ACHN (cell line): ENCODE results near the gene SRSF1.
A peak's percentile ranks its signal among the peaks of the same experiment; 100 is the strongest.
"Not testable (repeated sequence)": the region's sequence is repeated elsewhere in the genome, so short reads cannot be mapped to it uniquely, and the experiment has no call there.

Experiments
- DNase-seq: peaks from one replicate; pipeline ENCODE4 v3.0.0-alpha.2; 2015
- in situ Hi-C: cut with HindIII; loops from 2 replicates; pipeline ENCODE4 v1.10.0; 2017; ENCODE audit warnings: low sequenced_read_pairs, low pct_ligation_motif_present, low pct_unique_long_range_greater_than_20kb

SRSF1 gene, protein sequence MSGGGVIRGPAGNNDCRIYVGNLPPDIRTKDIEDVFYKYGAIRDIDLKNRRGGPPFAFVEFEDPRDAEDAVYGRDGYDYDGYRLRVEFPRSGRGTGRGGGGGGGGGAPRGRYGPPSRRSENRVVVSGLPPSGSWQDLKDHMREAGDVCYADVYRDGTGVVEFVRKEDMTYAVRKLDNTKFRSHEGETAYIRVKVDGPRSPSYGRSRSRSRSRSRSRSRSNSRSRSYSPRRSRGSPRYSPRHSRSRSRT

DNA sequence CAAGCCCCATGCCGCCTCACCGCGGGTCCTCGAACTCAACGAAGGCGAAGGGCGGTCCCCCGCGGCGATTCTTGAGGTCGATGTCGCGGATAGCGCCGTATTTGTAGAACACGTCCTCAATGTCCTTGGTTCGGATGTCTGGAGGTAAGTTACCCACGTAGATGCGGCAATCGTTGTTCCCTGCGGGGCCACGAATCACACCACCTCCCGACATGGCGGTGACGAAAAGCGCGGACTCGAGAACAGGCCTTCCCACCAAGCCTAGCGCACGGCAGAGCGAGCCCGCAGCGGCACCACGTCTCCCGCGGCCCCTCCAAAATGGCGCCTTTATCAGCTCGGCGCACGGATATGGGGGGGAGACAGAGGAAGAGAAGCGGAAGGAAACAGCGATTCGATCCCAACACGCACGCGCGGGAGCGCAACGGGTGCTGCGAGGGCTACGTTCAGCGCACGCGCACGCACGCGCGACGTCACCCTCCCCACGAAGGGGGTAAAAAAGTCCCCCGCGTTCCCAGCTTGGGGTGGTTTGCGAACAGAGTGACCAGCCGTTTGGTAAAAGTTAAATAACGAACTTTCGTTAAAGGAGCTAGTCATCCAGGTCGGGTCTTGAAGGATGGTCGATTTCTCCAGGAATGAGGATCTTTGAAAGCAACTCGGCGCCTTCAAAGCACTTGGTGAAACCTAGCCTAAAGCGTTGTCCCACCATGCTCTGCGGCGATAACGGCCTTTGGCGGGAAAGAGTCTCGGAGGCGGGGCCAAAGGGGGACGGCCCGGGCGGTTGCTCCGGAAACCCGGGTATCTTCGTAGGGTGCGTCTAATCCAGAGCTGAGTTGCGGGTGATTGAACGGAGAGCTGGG is at the start of gene SRSF1:
SRSF1 (minus strand) TSS at position 323 of the 857 bp plus-strand sequence; CDS start at position 214, 109 bp downstream.
- DNase-seq = peak; percentile 99
- in situ Hi-C loops = no loop called here

DNA sequence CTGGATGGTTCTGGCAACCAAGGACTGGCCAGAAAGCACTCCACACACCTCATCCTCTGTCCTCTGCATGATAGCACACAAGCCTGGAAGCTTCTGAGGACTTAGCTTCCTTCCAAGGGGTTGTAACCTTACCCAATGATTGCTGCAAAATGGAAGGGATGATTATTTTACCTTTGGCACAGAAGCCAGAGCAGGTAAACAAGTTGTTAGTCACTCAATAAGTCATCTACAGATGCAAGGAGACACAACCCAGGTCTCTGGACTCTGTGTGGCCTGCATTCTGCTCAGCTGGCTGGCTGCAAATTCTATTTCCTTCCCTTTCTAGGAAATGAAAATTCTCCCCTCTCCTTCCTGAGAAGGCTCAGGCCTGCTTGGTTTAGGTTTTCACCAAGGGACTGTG is 49.4 kb upstream of the SRSF1 start:
- DNase-seq = no peak
- in situ Hi-C loops = no loop called here

DNA sequence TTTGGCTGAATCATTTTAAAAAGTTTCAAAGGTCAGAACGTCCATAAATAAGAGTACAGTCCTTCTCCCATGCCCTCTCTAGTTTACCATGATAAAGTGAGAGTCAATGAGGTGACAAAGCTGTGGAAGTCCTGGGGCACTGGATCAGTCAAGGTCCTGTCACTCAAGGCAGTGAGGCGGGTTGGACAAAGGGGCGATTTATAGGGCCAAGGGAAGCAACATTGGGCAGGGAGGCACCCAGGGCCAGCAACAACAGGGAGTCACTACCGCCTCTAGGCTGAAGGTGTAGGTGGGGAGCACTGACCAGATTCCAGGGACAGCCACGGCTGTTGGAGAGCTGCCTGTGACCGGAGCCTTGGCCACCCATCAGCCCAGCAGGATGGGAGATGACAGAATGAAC is 47.6 kb upstream of the SRSF1 start:
- no peak for DNase-seq
- in situ Hi-C loops = no loop called here

DNA sequence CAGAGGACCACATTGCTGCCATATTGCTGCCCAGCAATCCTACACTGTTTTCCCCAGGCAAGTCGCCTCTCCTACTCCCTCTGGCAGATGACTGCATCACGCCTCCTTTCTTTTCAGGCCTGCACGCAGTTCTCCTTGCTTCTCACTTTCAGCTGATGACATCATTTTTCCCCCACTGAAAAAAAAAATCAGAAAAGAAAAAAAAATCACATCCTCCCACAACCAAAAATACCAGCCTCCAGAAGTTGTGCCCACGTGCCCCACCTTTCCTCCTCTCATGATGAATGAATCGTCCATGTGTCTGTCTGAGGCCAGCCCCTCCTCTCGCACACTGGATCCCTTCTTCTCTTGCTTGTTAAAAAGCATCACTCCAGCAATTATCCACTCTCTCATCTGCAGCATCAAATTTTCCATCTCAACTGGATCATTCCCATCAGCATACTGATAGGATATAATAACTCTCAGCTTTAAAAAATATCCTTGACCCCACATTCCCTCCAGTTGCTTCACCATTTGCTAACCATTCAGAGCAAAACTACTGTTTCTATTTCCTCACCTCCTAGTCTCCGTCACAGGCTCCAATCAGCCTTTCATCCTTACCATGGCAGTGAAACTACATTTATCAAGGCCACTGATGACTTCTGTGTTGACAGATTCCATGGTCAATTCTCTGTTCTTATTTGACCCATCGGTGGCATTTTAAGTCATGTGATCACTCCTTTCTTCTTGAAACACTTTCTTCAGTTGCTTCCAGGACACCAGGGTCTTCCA is 46.1 kb upstream of the SRSF1 start:
- in situ Hi-C loops = no loop called here
- DNase-seq = no peak

DNA sequence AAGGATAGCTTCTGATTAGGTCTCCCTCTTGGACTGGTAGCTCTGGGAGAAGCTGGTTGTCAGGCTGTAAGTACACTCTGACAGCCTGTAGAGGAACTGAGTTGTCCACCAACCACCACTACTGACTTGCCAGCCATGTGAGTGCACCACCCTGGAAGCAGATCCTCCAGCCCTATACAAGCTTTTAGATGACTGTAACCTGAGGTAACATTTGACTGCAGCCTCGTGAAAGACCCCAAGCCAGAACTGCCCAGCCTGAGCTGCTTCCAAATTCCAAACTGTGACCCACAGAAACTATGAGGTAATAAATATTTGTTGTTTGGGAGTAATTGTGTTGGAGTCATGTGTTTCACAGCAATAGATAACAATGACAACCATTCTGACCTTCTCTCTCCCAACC is 45.4 kb upstream of the SRSF1 start:
- in situ Hi-C loops = no loop called here
- no peak for DNase-seq

DNA sequence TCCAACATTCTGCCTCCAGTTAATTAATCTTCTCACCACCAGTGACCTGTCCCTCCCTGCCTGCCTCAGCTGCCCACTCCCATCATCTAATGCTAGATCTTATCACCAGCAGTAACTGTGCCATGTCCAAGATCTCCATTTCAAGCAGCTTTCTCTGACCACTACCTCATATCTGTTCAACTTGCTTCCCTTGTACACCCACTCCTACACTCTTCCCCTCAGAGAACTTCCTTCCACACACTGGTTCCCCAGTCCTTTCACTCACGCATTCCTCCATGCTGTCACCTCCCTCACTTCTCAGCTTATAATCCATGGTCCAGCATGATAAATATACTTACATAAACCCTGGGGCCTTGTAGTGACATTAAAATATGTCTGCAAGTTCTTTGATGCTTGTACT is 44.4 kb upstream of the SRSF1 start:
- DNase-seq = no peak
- in situ Hi-C loops = no loop called here

DNA sequence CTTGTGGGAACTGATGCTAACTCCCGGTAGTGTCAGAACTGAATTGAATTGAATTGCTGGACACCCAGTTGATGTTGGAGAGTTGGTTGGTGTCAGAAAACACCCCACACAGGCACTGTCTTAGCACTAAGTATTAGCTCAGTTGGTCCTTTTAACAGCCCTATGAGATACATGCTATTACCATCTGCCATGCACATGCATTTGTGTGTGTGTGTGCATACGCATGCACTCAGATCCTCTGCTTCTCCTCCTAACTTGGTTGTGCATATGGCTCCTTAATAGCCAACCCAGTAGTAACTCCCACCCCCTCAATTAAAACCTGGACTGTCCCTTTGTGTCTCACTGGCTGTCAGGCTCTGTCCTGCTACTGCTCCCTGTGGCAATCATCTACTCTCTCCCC is 43.9 kb upstream of the SRSF1 start:
- DNase-seq = no peak
- in situ Hi-C loops = no loop called here

DNA sequence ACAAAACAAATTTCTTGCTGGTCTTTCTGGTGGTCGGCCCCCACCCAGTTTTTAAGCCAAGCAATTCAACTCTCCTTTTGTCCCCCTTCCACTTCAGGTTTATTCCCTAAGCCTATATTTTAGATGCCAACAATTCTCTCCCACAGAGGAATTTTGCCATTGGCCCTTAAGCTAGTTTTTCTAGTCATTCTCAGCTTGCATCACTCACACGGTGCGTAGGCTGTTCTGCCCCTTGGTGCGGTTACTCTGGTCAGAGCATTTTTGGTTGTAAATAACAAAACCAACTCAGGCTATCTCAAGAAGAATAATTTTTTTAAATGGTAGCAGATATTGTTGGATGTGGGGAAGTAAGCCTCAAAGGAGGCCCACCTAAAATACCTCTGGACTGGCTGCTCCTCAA is 42.5 kb upstream of the SRSF1 start:
- in situ Hi-C loops = no loop called here
- DNase-seq = no peak

DNA sequence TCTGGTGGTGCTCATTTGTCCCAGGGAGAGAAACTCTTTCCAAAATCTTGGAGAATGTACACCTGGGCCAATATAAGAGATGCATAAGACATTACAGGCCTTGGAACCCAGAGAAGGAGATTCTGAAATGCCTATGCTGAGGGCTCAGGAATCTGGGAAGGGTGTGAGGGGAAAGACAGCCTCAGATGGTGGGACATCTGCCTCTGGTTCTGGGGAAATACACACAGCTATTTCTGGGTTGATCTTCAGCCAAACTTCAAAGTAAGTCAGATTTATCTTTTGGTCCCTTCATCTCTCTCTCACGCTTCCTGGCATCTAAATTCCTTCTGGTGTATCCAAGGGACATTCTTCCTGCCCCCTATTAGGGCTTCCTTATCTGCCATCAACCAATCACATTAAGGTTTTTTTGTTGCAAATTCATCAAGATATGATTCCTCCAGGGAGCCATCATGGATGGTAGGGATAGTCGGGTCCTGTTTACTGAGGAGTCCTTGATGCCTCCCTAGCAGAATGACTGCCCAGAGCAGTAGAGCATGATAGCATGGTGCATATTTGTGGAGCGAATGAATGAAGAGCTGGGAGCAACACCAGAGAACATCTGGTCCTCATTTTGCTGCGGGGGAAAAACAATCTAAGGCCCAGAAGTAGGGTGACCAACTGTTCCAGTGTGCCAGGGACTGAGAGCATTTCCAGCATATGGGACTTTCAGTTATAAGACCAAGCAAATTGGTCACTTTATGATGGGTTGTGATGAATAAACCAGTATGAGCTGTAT is 40.5 kb upstream of the SRSF1 start:
- no peak for DNase-seq
- in situ Hi-C loops = no loop called here

DNA sequence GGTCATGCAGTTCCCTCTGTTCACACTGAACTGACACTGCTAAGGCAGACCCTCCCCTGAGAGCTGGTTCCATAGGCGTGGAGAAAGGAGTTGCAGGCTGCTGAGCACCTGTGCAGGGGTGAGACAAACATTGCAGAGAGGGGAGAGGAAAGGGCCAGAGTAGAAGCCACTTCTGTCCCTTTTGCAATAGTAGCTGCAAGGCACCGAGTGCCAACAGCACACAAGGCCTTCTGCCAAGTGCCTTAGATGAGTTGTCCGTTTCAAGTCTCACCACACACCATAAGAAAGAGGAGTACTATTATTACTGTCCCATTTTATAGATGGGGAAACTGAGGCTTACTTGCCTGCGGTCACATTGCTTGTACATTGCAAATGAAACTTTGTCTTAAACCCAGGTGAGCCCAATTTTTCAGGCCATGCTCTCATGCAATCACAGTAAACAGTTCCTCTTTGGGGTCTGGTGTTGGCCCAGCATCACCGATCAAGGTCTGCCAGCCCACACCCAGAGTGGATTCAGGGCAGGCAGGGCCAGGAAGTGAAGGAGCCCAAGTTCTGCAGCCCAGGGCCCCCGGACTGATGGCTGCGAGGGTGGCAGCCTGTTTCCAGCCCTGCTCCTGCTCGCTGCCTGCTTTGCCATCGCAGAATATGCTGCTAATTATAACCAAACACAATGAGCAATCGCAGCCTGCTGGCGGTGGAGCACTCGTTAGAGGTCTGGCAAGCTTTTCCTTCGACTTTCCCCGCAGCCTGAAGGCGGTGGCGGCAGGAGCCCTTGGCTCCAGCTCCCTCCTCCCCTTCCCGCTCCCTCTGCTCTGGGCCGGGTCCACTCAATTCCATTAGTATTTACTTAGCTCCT is 39.4 kb upstream of the SRSF1 start:
- in situ Hi-C loops = no loop called here
- DNase-seq = no peak

DNA sequence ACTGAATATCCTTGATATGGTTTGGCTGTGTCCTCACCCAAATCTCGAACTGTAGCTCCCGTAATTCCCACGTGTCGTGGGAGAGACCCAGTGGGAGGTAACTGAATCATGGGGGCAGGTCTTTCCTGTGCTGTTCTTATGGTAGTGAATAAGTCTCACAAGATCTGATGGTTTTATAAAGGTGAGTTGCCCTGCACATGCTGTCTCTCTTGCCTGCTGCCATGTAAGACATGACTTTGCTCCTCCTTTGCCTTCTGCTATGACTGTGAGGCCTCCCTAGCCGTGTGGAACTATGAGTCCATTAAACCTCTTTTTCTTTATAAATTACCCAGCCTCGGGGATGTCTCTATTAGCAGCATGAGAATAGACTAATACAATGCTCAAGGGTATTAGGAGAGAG is 37.2 kb upstream of the SRSF1 start:
- in situ Hi-C loops = not testable (repeated sequence)

DNA sequence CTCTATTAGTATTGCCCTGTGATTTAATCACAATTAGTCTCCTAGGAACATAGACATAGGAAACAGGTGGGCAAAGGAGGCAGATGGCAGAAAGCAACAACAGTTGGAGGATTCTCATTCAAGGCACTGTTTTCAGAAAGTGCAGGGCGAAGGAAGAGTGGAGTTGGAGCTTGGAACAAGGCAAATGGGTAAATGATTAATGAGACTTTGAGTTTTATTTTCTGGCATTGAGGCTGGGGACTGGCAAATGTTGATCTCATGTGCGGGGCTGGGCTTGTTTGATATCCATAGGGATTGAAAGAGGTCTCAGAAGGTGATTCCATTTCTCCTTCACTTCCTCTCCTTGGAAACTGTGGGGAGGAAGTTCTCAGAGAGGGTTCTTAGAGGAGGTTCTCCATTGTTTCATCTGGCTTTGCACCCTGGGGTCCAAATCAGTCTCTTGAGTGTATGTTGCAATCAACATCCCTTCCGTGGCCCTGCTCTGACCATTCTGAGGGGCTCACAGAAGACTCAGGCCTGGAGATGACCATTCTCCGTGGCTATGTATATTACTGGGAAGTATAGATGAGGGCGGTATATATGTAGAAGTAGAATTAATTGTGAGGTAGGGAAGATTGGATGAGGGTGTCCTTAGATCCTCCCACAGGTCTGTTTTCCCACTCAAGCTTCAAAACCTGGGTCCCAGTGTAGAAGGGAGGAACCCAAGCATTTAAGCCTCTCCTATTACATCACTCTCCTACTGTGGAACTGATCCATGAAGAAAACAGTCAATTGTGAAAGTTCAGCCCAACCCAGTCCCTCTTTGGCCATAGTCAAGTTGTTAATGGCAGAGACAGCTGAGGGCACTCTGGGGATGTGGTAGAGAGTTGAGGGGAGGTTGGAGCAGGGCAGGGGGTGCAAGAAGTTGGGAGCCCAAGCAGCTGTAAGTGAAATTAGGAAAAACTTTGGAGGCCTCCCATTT is 36.5 kb upstream of the SRSF1 start:
- in situ Hi-C loops = no loop called here
- no peak for DNase-seq

More for the DNA sequence above, 37.2 kb upstream of the SRSF1 start:
- DNase-seq = not testable (repeated sequence)

DNA sequence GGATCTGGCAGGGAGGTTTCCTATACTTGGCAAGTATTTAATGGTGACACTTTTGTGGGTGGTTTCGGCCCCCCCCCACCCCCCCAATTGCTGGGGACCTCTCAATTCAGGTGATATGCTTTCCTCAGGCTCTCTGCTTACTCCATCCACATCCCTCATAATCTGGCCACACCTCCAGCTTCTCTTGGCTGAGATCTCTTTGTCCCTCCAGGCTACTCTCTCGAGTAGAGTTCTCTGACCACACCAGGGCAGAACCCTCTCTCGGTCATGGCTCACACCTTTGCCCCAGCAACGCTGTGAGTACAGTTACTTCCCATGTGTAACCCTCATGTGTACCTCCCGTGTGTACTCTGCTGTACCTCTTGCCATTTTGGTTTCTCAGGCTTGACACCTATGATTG is 34.1 kb upstream of the SRSF1 start:
- in situ Hi-C loops = no loop called here
- no peak for DNase-seq

DNA sequence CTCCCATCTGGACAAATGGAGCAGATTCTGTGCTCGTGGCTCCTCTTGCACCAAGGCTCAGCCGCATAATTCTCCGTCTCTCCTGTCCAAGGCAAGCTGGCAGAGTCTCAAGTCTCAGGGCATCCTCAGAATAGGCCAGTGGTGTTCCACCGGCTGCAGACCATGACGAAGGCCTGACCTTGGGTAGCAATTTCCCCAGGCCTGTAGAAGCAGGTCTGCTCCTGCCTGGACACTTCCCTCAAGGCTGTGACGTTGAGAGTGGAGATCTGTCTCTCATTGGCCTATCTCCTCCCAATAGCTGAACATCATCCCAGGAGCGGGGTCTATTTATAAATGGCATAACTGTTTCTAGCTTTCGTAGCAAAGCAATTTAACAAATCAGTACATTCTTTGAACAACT is 33.3 kb upstream of the SRSF1 start:
- DNase-seq = no peak
- in situ Hi-C loops = no loop called here

DNA sequence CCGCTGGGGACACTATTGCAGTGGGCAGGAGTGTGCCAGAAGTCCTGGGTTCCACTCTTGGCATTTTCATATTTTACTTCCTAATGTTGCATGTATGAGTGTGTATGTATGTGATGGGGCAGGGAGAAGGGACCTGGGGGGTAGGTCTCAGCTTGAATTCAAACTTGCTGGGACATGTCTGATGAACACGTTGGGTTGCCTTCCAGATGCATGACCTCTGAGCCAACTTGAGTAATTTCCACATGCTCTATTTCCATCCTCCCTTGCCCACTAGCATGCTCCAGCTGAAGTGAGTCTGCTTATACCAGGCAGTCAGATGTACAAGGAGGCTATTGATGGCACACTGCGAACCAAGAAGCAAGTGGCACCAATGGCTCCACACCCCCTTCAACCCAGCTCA is 32.9 kb upstream of the SRSF1 start:
- DNase-seq = no peak
- in situ Hi-C loops = no loop called here

DNA sequence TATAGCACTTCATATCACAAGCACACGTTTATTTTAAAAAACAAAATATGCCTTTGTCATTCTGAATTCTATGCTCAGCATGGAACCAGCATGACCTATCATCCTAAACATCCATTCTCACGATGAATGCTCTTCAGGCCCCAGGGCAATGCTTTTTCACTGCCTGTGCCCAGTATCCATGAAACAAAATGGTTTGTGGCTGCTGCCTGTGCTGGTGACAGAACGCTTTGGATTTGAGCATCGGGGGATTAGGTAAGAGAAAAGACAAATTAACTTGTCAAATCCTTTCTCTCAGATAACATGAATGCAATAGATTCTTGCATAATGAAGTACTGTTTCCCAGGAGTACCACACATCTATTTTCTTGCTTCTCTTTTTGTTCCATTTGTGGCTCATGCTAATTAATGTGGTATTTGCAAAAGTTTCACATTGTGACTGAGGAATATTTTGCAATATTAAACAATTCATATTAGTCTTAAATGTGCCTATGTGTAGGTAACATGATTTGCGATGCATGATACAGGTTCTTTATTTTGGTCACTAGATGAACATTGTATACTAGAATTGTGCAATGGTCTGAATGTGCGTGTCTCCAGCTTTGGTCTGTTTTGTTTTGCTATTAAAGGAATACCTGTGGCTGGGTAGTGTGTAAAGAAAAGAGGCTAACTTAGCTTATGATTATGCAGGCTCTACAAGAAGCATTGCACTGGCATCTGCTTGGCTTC is 25.8 kb upstream of the SRSF1 start:
- DNase-seq = no peak
- in situ Hi-C loops = no loop called here
